GM10266 (cell line): ENCODE data around the gene FBXW11.
A peak's percentile ranks its signal among the peaks of the same experiment; 100 is the strongest.
"Not testable (repeated sequence)": the region's sequence is repeated elsewhere in the genome, so short reads cannot be mapped to it uniquely, and the experiment has no call there.

Source experiments
- DNase-seq: peaks from one replicate; pipeline ENCODE4 v3.0.0; 2012; ENCODE audit errors: extremely low spot score
- TF ChIP-seq, protein P1 (sequence below): IDR thresholded peaks from 2 replicates; pipeline ENCODE4 v1.5.1; 2012; ENCODE audit warnings: mild to moderate bottlenecking, low read depth; ENCODE audit not compliant: control insufficient read depth, insufficient read depth; ENCODE audit errors: missing control alignments

Gene FBXW11

DNA sequence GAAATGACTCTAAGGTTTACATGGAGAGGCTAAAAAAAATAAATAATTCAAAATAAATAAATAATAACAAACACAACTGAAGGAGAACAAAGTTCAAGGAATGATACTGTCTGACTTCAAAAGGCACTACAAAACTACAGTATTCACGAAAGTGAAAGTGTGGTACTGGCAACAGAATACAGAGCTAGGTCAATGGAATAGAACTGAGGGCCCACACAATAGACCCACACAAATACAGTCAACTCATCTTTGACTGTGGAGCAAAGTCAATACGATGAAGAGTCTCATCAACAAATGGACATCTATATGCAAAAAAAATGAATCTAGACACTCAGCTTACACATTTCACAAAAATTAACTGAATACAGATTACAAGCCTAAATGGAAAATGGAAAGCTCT, 75.3 kb downstream of the FBXW11 start:
- DNase-seq = peak; percentile 21
- TF ChIP-seq, protein P1, sequence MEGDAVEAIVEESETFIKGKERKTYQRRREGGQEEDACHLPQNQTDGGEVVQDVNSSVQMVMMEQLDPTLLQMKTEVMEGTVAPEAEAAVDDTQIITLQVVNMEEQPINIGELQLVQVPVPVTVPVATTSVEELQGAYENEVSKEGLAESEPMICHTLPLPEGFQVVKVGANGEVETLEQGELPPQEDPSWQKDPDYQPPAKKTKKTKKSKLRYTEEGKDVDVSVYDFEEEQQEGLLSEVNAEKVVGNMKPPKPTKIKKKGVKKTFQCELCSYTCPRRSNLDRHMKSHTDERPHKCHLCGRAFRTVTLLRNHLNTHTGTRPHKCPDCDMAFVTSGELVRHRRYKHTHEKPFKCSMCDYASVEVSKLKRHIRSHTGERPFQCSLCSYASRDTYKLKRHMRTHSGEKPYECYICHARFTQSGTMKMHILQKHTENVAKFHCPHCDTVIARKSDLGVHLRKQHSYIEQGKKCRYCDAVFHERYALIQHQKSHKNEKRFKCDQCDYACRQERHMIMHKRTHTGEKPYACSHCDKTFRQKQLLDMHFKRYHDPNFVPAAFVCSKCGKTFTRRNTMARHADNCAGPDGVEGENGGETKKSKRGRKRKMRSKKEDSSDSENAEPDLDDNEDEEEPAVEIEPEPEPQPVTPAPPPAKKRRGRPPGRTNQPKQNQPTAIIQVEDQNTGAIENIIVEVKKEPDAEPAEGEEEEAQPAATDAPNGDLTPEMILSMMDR = no peak

- TF ChIP-seq, protein P1 = no peak
- DNase-seq = peak; percentile 14
Observed at GRCh38 chr5:171927345-171927941, 79.0 kb downstream of the FBXW11 start.

- DNase-seq = no peak
- TF ChIP-seq, protein P1 = no peak
Observed at GRCh38 chr5:171926311-171926710, 80.1 kb downstream of the FBXW11 start.

GRCh38 chr5:171924493-171925122, 81.8 kb downstream of the FBXW11 start:
- TF ChIP-seq, protein P1 = no peak
- no peak for DNase-seq

- DNase-seq = no peak
- TF ChIP-seq, protein P1 = no peak
Observed at GRCh38 chr5:171920765-171921391, 85.6 kb downstream of the FBXW11 start.

GRCh38 chr5:171915700-171916099, 90.7 kb downstream of the FBXW11 start:
- not testable (repeated sequence) for DNase-seq

- TF ChIP-seq, protein P1 = no peak
- DNase-seq = no peak
Observed at GRCh38 chr5:171914726-171915338, 91.6 kb downstream of the FBXW11 start.
